ENCODE measurements around the gene TBC1D9B.

DNA sequence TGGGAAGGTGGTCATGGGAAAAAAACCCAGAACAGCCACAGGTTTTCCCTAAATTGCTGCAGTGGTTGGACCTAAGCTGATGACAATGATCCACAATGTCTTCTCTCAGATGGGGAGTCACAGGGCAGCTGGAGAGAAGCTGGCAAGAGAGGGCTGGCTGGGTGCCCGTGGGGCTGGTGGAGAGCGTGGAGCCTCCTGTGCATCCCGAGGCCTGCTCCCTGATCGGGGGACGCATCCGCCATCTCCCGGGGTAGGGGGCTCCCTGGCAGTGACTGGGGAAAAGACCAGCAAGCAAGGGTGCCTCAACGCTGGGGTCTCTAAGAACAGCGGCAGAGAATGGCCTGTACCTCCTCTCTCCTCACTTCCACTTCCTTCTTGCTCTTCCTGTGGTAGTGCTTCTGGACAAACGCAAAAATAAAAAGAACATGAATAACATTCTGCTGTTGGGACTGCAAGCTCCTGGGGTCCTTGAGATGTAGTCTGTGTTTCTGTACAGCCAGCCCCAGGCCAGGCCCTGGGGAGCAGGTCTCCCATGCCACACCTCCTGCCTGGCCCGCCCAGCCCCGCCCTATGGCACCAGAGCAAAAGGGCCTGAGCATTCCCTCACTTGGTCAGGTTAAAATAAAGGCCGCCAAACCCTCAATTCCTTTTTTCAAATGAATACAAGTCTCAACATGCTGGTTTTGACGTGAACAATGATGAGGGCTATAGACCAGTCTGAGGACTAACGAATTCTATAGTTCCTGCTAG lies 42.0 kb downstream of the TBC1D9B start:
- TF ChIP-seq FOXP1 (CRISPR knock-in tag; IDR thresholded peaks at IDR 0.05; ENCODE audit: borderline replicate concordance) (no peak), ZNF121 (CRISPR knock-in tag; IDR thresholded peaks at IDR 0.05) (no peak), RELA (CRISPR knock-in tag; IDR thresholded peaks at IDR 0.05; ENCODE audit: borderline replicate concordance) (no peak), CTCF (IDR thresholded peaks at IDR 0.05) (no peak), IRF1 (CRISPR knock-in tag; IDR thresholded peaks at IDR 0.05) (no peak)
- TF ChIP-seq, protein P1, sequence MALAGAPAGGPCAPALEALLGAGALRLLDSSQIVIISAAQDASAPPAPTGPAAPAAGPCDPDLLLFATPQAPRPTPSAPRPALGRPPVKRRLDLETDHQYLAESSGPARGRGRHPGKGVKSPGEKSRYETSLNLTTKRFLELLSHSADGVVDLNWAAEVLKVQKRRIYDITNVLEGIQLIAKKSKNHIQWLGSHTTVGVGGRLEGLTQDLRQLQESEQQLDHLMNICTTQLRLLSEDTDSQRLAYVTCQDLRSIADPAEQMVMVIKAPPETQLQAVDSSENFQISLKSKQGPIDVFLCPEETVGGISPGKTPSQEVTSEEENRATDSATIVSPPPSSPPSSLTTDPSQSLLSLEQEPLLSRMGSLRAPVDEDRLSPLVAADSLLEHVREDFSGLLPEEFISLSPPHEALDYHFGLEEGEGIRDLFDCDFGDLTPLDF (CRISPR knock-in tag; IDR thresholded peaks at IDR 0.05), result no peak
- TF ChIP-seq, protein P2, sequence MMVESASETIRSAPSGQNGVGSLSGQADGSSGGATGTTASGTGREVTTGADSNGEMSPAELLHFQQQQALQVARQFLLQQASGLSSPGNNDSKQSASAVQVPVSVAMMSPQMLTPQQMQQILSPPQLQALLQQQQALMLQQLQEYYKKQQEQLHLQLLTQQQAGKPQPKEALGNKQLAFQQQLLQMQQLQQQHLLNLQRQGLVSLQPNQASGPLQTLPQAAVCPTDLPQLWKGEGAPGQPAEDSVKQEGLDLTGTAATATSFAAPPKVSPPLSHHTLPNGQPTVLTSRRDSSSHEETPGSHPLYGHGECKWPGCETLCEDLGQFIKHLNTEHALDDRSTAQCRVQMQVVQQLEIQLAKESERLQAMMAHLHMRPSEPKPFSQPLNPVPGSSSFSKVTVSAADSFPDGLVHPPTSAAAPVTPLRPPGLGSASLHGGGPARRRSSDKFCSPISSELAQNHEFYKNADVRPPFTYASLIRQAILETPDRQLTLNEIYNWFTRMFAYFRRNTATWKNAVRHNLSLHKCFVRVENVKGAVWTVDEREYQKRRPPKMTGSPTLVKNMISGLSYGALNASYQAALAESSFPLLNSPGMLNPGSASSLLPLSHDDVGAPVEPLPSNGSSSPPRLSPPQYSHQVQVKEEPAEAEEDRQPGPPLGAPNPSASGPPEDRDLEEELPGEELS (CRISPR knock-in tag; IDR thresholded peaks at IDR 0.05), result no peak
